Liver (tissue), 9 donors: ENCODE results near the gene MED27. TPM values are rescaled to one million over a fixed set of nuclear protein-coding genes. Genes with fewer than 3 reads are reported as not detected.

Experiments used
- DNase-seq: peaks from one replicate; pipeline ENCODE4 v3.0.0-alpha.2; 2017; ENCODE audit warnings: low spot score
- H3K27ac ChIP-seq, 2 donors: one replicate each; pipeline ENCODE4 v1.7.0; 2013; ENCODE audit warnings: inconsistent platforms in 2 of 2, low read length in 2 of 2, control low read depth in 1 of 2, low read depth in 1 of 2, mild to moderate bottlenecking in 1 of 2
- H3K27me3 ChIP-seq, 4 donors: one replicate each; pipeline versions ENCODE4 v1.6.1 to v1.7.0; 2013; ENCODE audit warnings: low read length in 3 of 4, inconsistent platforms in 1 of 4, mild to moderate bottlenecking in 1 of 4, moderate library complexity in 1 of 4; ENCODE audit not compliant: control insufficient read depth in 4 of 4, insufficient read depth in 4 of 4
- H3K36me3 ChIP-seq, 4 donors: one replicate each; pipeline versions ENCODE4 v1.6.1 to v1.7.0; 2013; ENCODE audit warnings: low read length in 3 of 4, mild to moderate bottlenecking in 3 of 4, low read depth in 1 of 4, moderate library complexity in 1 of 4; ENCODE audit not compliant: control insufficient read depth in 4 of 4, insufficient read depth in 3 of 4
- H3K4me1 ChIP-seq, 4 donors: one replicate each; pipeline versions ENCODE4 v1.6.1 to v1.7.0; 2013; ENCODE audit warnings: low read length in 3 of 4, mild to moderate bottlenecking in 3 of 4, moderate library complexity in 1 of 4; ENCODE audit not compliant: control insufficient read depth in 4 of 4, insufficient read depth in 4 of 4
- H3K4me3 ChIP-seq, 3 donors: one replicate each; pipeline versions ENCODE4 v1.6.1 to v1.7.0; 2013; ENCODE audit warnings: low read length in 3 of 3, control low read depth in 1 of 3, low read depth in 1 of 3, mild to moderate bottlenecking in 1 of 3
- H3K9ac ChIP-seq, 2 donors: one replicate each; pipeline ENCODE4 v1.7.0; 2013; ENCODE audit warnings: low read length in 2 of 2, mild to moderate bottlenecking in 2 of 2, moderate library complexity in 2 of 2, control low read depth in 1 of 2, low read depth in 1 of 2
- H3K9me3 ChIP-seq, 4 donors: one replicate each; pipeline versions ENCODE4 v1.6.1 to v1.7.0; 2013; ENCODE audit warnings: low read length in 3 of 4; ENCODE audit not compliant: control insufficient read depth in 4 of 4
- ATF3 ChIP-seq: IDR thresholded peaks from 2 replicates; pipeline ENCODE4 v1.6.1; 2016; ENCODE audit warnings: antibody characterized with exemption
- CTCF ChIP-seq: fragments of 150-350 bp; IDR thresholded peaks from 2 replicates; pipeline ENCODE4 v1.5.1; 2017; ENCODE audit warnings: improper control_type of control experiment, low read depth, low read length; ENCODE audit not compliant: missing input control
- EGR1 ChIP-seq, 2 donors: IDR thresholded peaks; 2 replicates each; pipeline ENCODE4 v1.6.1; 2016 to 2018; ENCODE audit warnings: antibody characterized with exemption in 2 of 2, low read depth in 2 of 2
- FOXA2 ChIP-seq: IDR thresholded peaks from 2 replicates; pipeline ENCODE4 v1.6.1; 2016; ENCODE audit warnings: antibody characterized with exemption
- HNF4G ChIP-seq: IDR thresholded peaks from 2 replicates; pipeline ENCODE4 v1.6.1; 2016; ENCODE audit warnings: antibody characterized with exemption
- JUND ChIP-seq, 2 donors: IDR thresholded peaks; 2 replicates each; pipeline ENCODE4 v1.6.1; 2016; ENCODE audit warnings: antibody characterized with exemption in 2 of 2
- RAD21 ChIP-seq, 2 donors: IDR thresholded peaks; 2 replicates each; pipeline ENCODE4 v1.6.1; 2016; ENCODE audit warnings: antibody characterized with exemption in 2 of 2, mild to moderate bottlenecking in 2 of 2
- REST ChIP-seq: IDR thresholded peaks from 2 replicates; pipeline ENCODE4 v1.6.1; 2016; ENCODE audit warnings: antibody characterized with exemption, mild to moderate bottlenecking
- RXRA ChIP-seq, 2 donors: IDR thresholded peaks; 2 replicates each; pipeline ENCODE4 v1.6.1; 2017 to 2018; ENCODE audit warnings: antibody characterized with exemption in 2 of 2, mild to moderate bottlenecking in 1 of 2
- TAF1 ChIP-seq: conservative IDR thresholded peaks from 2 replicates; pipeline ENCODE4 v1.6.1; 2016; ENCODE audit warnings: antibody characterized with exemption, mild to moderate bottlenecking
- WGBS: extraction: QIAGEN DNeasy Blood & Tissue Kit; methylation state at CpG from one replicate; pipeline ENCODE4 v1.1.7; 2013; 5-methylcytosine and 5-hydroxymethylcytosine counted together
- polyA plus RNA-seq, 2 donors: library from polyadenylated mRNA; stranded (reverse) in 1 of 2; unstranded in 1 of 2; fragments of 200-250 nt in 1 of 2; fragments of >200 nt in 1 of 2; fragmentation: Nextera tagmentation in 1 of 2; extraction: Ambion mirVana in 1 of 2; gene quantifications; one replicate each; pipeline versions ENCODE4 v1.2.1 to v1.2.3, GENCODE V29; 2013 to 2015
- total RNA-seq, 2 donors: library from RNA; depleted of rRNA; stranded (reverse); fragments of >200 nt; gene quantifications; one replicate each; pipeline ENCODE4 v1.2.3, GENCODE V29; 2014
- TF ChIP-seq, protein P1 (sequence below): IDR thresholded peaks from 2 replicates; pipeline ENCODE4 v1.6.1; 2016; ENCODE audit warnings: antibody characterized with exemption
- donor health status: healthy.
- donor health status: healthy.
- donor health status: healthy.
- donor health status: healthy.
- donor health status: healthy.

Gene MED27
- total and polyA plus RNA-seq, 4 donors: 4.6 to 7.9 (median 5.5) TPM

- DNase-seq: no peak
- WGBS: 95% methylated on average over 5 of the region's 5 CpGs
- no peak for TF ChIP-seq REST
- TF ChIP-seq EGR1 (IDR thresholded peaks at IDR 0.05; ENCODE audit: low read depth in 2 of 2): no peak
- TF ChIP-seq RAD21 (IDR thresholded peaks at IDR 0.05): no peak
- no peak for TF ChIP-seq RXRA (IDR thresholded peaks at IDR 0.05)
- TF ChIP-seq FOXA2: no peak
- no peak for TF ChIP-seq JUND (IDR thresholded peaks at IDR 0.05)
- no peak for TF ChIP-seq CTCF
- TF ChIP-seq TAF1: no peak
- Histone ChIP-seq H3K36me3 (no peaks in the 10 kb centered on the region), H3K27ac (no peak overlapping the region), H3K27me3 (no peaks in the 10 kb centered on the region), H3K9me3 (no peaks in the 10 kb centered on the region), H3K4me1 (no peaks in the 10 kb centered on the region), H3K4me3 (no peak overlapping the region), H3K9ac (no peak overlapping the region)
Observed at GRCh38 chr9:132036521-132036920, 43.1 kb downstream of the MED27 start.

DNA sequence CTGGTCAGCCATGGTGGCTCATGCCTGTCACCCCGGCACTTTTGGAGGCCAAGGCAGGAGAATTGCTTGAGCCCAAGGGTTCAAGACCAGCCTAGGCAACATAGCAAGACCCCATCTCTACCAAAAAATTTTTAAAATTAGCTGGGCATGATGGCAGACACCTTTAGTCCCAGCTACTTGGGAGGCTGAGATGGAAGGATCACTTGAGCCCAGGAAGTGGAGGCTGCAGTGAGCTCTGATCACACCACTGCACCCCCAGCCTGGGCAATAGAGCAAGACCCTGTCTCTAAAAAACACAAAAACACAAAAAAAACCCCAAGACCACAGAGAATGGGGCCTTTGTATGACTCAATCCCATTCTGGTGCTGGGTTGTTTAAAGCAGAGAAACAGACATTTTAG is 44.0 kb downstream of the MED27 start:
- H3K27me3 ChIP-seq: no peaks in the 10 kb centered on the region
- no peak for DNase-seq
- H3K36me3 ChIP-seq: no peaks in the 10 kb centered on the region
- TF ChIP-seq, protein P1, sequence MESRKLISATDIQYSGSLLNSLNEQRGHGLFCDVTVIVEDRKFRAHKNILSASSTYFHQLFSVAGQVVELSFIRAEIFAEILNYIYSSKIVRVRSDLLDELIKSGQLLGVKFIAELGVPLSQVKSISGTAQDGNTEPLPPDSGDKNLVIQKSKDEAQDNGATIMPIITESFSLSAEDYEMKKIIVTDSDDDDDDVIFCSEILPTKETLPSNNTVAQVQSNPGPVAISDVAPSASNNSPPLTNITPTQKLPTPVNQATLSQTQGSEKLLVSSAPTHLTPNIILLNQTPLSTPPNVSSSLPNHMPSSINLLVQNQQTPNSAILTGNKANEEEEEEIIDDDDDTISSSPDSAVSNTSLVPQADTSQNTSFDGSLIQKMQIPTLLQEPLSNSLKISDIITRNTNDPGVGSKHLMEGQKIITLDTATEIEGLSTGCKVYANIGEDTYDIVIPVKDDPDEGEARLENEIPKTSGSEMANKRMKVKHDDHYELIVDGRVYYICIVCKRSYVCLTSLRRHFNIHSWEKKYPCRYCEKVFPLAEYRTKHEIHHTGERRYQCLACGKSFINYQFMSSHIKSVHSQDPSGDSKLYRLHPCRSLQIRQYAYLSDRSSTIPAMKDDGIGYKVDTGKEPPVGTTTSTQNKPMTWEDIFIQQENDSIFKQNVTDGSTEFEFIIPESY: no peak
- TF ChIP-seq ATF3: no peak
- TF ChIP-seq HNF4G: no peak
- no peak overlapping the region for H3K9ac ChIP-seq
- H3K9me3 ChIP-seq: no peaks in the 10 kb centered on the region
- H3K4me3 ChIP-seq: no peak overlapping the region
- no peak overlapping the region for H3K27ac ChIP-seq
- H3K4me1 ChIP-seq: no peaks in the 10 kb centered on the region
- WGBS: 98% methylated on average over 1 of the region's 1 CpG
